Karpas-422 (cell line): Measurements from ENCODE around the gene BRD2. TPM values are rescaled to one million over a fixed set of nuclear protein-coding genes. Genes with fewer than 3 reads are reported as not detected.

Experiments
- DNase-seq: peaks from one replicate; pipeline ENCODE4 v3.0.0-alpha.2; 2015
- H2AFZ ChIP-seq: fragments of 200-600 bp; sonication (generic); 2 replicates; pipeline ENCODE4 v1.6.1; 2014; ENCODE audit warnings: antibody characterized with exemption, low read length, mixed read lengths
- H3K27ac ChIP-seq: fragments of 200-600 bp; sonication (generic); 2 replicates; pipeline ENCODE4 v1.5.1; 2014; ENCODE audit warnings: mild to moderate bottlenecking, low read length, moderate library complexity
- H3K27me3 ChIP-seq: fragments of 200-600 bp; sonication (generic); 2 replicates; pipeline ENCODE4 v1.6.1; 2014; ENCODE audit warnings: low read length, mixed read lengths
- H3K36me3 ChIP-seq: fragments of 200-600 bp; sonication (generic); 2 replicates; pipeline ENCODE4 v1.6.1; 2014; ENCODE audit warnings: low read length, mixed read lengths; ENCODE audit not compliant: insufficient read depth
- H3K4me1 ChIP-seq: fragments of 200-600 bp; sonication (generic); 2 replicates; pipeline ENCODE4 v1.6.1; 2014; ENCODE audit warnings: mild to moderate bottlenecking, low read length, mixed read lengths
- H3K4me2 ChIP-seq: fragments of 200-600 bp; sonication (generic); 2 replicates; pipeline ENCODE4 v1.6.1; 2014; ENCODE audit warnings: low read length, low read depth, mild to moderate bottlenecking; ENCODE audit not compliant: poor library complexity, severe bottlenecking
- H3K4me3 ChIP-seq: fragments of 200-600 bp; sonication (generic); 2 replicates; pipeline ENCODE4 v1.5.1; 2014; ENCODE audit warnings: mild to moderate bottlenecking, antibody characterized with exemption, low read length, mixed read lengths
- H3K79me2 ChIP-seq: fragments of 200-600 bp; sonication (generic); 2 replicates; pipeline ENCODE4 v1.6.1; 2014; ENCODE audit warnings: mild to moderate bottlenecking, low read length, mixed read lengths
- H3K9ac ChIP-seq: fragments of 200-600 bp; sonication (generic); 2 replicates; pipeline ENCODE4 v1.6.0; 2014; ENCODE audit warnings: low read length
- H3K9me2 ChIP-seq: fragments of 200-600 bp; sonication (generic), shearing (Covaris generic); replicated peaks from 2 replicates; pipeline ENCODE4 v1.6.0; 2014; ENCODE audit warnings: mild to moderate bottlenecking, low read length, moderate library complexity; ENCODE audit not compliant: insufficient read depth
- H3K9me3 ChIP-seq: fragments of 300-700, 200-600 bp; sonication (generic); 2 replicates; pipeline ENCODE4 v1.6.1; 2014; ENCODE audit warnings: low read length, mixed read lengths
- H4K20me1 ChIP-seq: fragments of 200-600 bp; sonication (generic); 2 replicates; pipeline ENCODE4 v1.6.1; 2014; ENCODE audit warnings: mild to moderate bottlenecking, antibody characterized with exemption, low read length, low read depth; ENCODE audit not compliant: insufficient read depth
- total RNA-seq: library from RNA; depleted of rRNA; stranded (reverse); fragments of >200 nt; shearing (Covaris generic); gene quantifications from 2 replicates; pipeline ENCODE4 v1.2.3, GENCODE V29; 2014; ENCODE audit warnings: low replicate concordance; rRNA removed

The BRD2 gene
- total RNA-seq, 1 experiment from 2014 or later: 201 TPM

GRCh38 chr6:33029328-33030184 lies 61.2 kb downstream of the BRD2 start:
- Histone ChIP-seq H3K27me3 (no peaks in the 10 kb centered on the region), H3K36me3 (no peaks in the 10 kb centered on the region), H3K9me2 (no peaks in the 10 kb centered on the region), H2AFZ (peak overlapping the region; percentile 76), H3K79me2 (no peaks in the 10 kb centered on the region), H3K4me2 (peak overlapping the region; percentile 60), H3K9me3 (0 out of 2 replicates have a peak, but pooled peaks cover under 1% of the 10 kb centered on the region), H4K20me1 (no peaks in the 10 kb centered on the region), H3K9ac (peak overlapping the region; percentile 65), H3K27ac (peak overlapping the region; percentile 95), H3K4me1 (peaks cover 48% of the 10 kb centered on the region), H3K4me3 (peak overlapping the region; percentile 26; the same call in 1 of the 2 replicates)
- peak; percentile 93 for DNase-seq

DNA sequence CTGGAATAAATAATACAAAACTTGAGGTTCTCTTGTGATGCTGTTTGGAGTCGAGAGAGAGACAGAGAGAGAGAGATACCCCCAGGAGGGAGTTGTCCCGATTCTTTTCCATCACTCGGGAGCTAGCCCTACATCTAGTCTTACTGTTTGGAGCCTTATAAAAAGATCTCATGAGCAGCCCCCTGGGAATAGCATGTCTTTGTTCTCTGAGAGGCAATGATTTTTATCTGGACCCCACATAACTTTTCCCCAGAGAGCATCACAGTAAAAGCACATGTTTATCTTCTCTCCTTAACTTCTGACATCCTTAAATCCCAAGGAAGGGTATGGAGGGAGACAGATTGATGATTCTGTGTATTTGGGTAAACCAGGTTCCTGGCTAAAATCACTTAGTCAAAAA lies 61.9 kb downstream of the BRD2 start:
- Histone ChIP-seq H3K4me2 (peak overlapping the region; percentile 60), H3K36me3 (no peaks in the 10 kb centered on the region), H3K9me2 (no peaks in the 10 kb centered on the region), H3K27me3 (no peaks in the 10 kb centered on the region), H3K79me2 (no peaks in the 10 kb centered on the region), H3K27ac (peak overlapping the region; percentile 95), H3K4me1 (peaks cover 48% of the 10 kb centered on the region), H3K9me3 (peaks cover 7% of the 10 kb centered on the region), H3K9ac (peak overlapping the region; percentile 65), H3K4me3 (peak overlapping the region; percentile 8), H4K20me1 (no peaks in the 10 kb centered on the region), H2AFZ (peak overlapping the region; percentile 76; the same call in 1 of the 2 replicates)
- peak; percentile 65 for DNase-seq

Other genes with a start within 250 kb of the BRD2 start
- gene HLA-DQA2, start 227.2 kb upstream of the BRD2 start, total RNA-seq: 40.2 and 66.5 TPM in 2 replicates
- gene HLA-DQB2, start 205.1 kb upstream of the BRD2 start, total RNA-seq: 0.14 TPM in 1 of 2 replicates, not detected in the other
- gene HLA-DOB, start 151.6 kb upstream of the BRD2 start, total RNA-seq: 77.3 and 91.6 TPM in 2 replicates
- 93.0 and 140 TPM in 2 replicates for gene TAP2, start 129.9 kb upstream of the BRD2 start, total RNA-seq
- gene PSMB8, start 124.5 kb upstream of the BRD2 start, total RNA-seq: 212 and 306 TPM in 2 replicates
- gene TAP1, start 114.9 kb upstream of the BRD2 start, total RNA-seq: 120 and 171 TPM in 2 replicates
- 185 and 284 TPM in 2 replicates for gene PSMB9, start 114.4 kb upstream of the BRD2 start, total RNA-seq
- 116 and 142 TPM in 2 replicates for gene HLA-DMB, start 27.6 kb upstream of the BRD2 start, total RNA-seq
- 325 and 451 TPM in 2 replicates for gene HLA-DMA, start 15.5 kb upstream of the BRD2 start, total RNA-seq
- 70.0 and 103 TPM in 2 replicates for gene HLA-DOA, start 41.0 kb downstream of the BRD2 start, total RNA-seq
- 571 and 780 TPM in 2 replicates for gene HLA-DPA1, start 105.1 kb downstream of the BRD2 start, total RNA-seq
- gene HLA-DPB1, start 107.4 kb downstream of the BRD2 start, total RNA-seq: 236 and 601 TPM in 2 replicates
- 0.41 and 1.0 TPM in 2 replicates for gene COL11A2, start 223.9 kb downstream of the BRD2 start, total RNA-seq
- 26.2 and 31.1 TPM in 2 replicates for gene RXRB, start 232.1 kb downstream of the BRD2 start, total RNA-seq
- gene SLC39A7, start 232.3 kb downstream of the BRD2 start, total RNA-seq: 14.0 and 31.9 TPM in 2 replicates
- 15.5 and 26.2 TPM in 2 replicates for gene HSD17B8, start 236.1 kb downstream of the BRD2 start, total RNA-seq
- 14.2 and 38.7 TPM in 2 replicates for gene RING1, start 239.9 kb downstream of the BRD2 start, total RNA-seq